COLO668 (cell line): ENCODE measurements around the gene INSYN2A.

Experiments used
- DNase-seq: peaks from one replicate; lab custom pipeline; 2025; ENCODE audit not compliant: unreplicated experiment; lab: John Stamatoyannopoulos, UW

The INSYN2A gene

DNA sequence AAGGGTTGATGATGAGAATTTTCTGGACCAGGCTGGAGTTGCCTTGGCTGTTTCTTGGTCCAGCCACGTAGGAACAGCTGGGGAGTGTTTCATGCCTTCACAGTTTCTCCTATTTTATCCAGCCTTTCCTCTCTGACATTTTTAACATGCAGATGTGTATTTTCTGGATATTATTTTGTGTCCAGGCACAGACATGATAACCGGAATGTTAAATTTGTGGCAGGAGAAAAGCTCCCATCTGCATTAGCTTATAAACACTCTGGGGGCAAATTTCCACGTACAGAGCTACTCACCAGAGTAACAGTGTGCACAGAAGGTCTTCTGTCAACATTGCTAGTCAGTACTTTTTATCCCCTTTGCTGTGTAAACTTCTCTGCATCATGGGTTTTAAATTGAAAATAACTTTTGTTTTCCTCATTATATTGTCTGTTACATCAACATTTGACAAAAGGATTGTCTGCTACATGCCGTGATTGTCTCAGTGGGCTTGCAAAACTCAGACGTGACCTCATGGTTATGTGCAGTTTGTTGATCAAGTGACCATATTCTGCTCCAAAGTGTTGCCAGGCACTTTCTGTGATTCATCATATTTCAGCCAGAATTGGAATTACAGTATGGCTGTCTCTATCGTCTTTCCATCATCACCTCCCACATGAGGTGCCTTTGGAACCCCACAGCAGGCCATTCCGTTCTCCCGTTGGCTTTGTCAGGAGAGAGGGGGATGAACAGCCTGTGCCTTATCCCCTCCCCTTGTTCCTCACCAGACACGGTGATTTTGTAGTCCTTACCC, 41.4 kb downstream of the INSYN2A start:
- no peak for DNase-seq

DNA sequence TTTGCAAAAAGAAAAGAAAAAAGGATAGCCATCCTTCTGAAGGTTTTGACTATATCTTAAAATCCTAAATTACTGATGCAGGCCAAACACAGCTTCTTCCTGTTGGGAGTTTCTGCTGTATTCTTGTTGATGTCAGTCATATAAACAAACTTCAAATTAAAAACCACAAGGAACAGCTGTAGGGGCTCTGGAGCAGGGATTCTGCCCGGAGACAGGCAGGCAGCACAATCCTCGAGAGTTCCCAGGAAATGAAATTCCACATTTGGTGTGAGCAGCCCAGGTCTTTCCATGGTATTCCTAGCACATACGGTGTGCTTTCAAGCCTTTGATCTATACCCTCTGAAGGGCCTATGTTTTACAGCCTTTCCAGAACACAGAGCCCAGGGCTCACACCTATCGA, 43.2 kb downstream of the INSYN2A start:
- no peak for DNase-seq

DNA sequence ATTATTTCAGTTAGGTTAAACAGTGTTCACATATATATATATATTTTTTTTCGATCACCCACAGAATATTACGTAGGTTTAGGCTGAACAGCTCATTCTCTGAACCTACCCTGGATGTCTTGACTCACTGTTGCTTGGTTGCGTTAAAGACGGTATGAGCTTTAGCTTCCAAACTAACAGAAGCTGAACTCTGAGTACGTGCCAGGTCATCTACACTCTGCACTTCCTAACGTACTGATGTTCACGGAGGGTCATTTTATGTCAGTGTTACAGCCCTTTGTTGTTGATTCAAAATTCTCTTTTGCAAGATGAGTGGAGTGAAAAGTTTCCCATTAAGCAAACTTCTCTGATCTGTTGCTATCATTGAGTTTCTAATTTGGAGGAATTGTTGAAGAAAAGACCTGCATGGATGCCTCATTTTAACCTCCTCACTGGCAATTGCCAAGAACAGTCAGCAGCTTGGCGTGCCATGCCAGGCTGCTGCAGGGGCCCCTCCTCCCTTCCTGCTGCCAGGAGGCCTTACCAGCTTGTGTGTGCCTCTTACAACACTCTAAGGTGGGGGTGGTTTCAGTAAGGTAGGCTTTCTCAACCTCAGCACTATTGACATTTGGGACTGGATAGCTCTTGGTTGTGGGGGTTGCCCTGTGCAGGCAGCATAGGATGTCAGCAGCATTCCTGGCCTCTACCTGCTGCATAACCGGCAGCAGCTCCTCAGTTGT, 44.3 kb downstream of the INSYN2A start:
- no peak for DNase-seq

DNA sequence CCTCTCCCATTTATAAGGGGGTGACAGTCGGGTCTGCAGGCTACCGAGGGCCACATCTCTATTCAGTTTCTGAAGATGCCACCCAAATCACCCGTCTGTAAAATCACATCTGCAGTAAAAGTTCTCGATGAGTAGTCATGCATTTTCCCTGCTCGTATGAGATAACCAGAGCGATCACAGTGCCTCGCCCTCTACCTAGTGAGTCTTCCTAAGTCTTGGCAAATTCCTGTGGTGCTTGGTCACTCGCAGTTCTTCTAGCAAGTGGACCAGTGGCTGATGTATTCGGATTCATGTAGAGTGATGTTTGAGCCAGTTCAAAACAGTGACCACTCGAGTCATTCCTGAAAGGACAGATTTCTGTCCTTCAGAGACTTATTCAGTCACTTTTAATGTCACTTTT, 44.9 kb downstream of the INSYN2A start:
- no peak for DNase-seq

DNA sequence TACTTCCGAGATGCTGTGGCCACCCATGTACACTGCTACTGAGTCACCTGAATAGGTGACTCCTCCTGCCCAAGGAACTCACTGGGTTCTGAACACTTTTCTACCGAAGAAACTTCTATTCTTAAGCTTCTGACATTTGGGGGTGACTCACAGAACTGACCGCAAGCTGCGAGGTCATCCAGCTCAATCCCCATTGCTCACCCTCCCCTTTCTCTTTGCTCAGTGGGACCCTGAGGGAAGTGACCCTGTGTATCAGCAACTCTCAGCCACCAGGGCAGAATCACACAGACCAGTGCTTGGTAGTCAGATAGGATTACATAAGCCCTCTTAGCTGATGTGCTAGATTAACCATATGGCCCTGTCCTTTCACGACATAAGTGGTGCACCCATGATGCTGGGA, 46.3 kb downstream of the INSYN2A start:
- DNase-seq, result no peak

DNA sequence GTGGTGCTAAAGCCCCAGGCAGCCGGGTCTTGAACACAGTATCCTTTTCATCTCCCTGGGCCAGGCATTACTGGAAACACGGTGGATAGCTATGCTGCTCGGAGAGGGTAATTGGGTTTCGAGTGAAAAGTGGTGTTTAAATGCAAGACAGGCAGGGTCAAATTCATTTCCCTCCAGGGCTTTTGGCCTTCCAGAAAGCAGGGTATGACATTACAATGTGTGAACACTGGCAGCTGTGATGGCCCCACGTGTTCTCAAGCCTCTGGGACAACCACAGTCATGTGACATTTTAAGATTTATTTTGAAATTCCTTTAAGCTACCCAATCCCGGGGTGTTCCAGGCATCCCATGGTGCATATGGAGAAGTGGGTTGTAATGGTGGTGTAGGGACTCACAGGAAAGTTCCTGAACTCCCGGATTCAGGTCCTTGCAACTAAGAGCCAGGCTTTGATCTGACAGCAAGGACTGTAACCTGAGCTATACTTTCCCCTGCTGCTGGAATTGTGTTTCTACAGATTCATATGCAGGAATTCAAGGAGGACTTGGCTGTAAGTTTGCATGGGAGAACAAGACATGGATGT, 46.8 kb downstream of the INSYN2A start:
- DNase-seq, result no peak

DNA sequence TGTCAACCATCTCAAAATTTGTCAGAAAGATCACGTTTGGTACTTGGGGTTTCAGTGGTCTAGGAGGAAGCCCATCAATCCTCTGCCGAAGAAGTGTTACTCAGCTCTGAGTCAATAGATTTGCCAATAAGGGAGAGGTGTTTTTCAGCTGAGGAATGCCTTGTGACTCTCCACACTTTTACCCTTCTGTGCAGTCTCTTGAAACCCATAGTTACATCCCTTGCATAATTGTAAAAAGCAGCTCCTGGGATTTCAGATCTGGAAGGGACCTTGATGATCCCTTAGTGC, 47.5 kb downstream of the INSYN2A start:
- DNase-seq, result no peak

DNA sequence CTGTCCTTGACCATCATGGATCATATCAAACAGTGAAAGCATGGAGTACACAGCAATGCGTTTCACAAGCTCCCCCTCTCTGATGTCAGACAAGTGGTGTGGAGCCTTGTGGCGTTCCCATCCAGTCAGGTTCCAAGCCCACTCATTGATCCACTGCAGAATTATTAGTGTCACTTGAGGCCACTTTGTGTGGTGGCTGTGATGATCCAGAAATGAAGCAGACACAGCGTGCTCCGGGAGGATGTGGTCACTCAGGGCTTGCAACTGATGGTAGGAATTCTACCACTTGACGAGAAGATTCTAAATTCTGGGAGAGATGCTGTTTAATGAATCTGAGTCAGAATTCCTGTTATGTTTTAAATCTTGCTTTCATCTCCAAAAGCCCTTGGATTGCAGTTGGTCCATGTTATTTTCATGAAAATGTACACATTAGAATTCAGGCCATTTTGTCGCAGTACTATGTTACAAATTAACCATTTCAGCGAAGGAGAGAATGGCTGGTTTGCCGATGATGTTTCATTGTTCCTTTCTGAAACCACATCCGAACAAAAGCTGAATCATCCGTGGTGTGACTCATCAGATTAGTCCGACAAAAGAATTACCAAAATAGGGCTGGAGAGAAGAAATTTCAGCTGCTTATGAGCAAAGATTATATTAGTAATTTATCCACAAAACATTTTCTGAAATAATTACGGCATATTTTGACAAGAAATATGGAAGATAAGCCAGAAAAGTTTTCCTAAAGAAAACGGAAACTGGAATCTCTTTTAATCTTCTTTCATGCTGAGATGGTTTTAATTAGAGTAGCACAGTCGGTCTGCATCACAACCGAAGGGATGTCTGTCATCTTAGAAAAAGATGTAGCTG, 48.1 kb downstream of the INSYN2A start:
- DNase-seq, result no peak

DNA sequence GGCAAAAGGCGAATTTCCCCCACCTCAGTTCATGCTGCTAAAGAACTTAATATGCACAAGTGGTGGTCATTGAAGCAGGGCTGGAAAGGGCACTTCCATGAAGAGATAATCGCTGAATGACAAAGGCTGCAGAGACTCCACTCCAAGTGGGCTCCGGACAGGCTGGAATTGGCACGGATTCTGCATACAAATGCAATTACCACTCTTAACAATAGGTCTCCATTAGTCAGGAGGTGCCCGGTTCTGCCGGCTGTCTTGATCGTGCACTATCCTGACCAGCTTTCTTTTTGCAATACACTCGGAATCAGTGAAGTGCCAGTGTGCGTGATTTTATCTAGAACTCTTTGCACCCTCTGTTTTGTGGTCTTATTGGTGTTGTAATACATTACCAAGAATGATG, 49.7 kb downstream of the INSYN2A start:
- no peak for DNase-seq
